CD14-positive monocyte (primary cell): Measurements from ENCODE around the gene HOXA1. TPM values are rescaled to one million over a fixed set of nuclear protein-coding genes. Genes with fewer than 3 reads are reported as not detected.

Experiments used
- DNase-seq, 3 donors: peaks; one replicate each; pipeline ENCODE4 v3.0.0-alpha.2; 2011 to 2022
- H2AFZ ChIP-seq: 2 replicates; pipeline ENCODE4 v1.6.0; 2012; ENCODE audit warnings: mild to moderate bottlenecking, low read depth, low read length, inconsistent platforms; ENCODE audit not compliant: insufficient read depth, poor library complexity, severe bottlenecking
- H3K27ac ChIP-seq, 2 donors: 1 replicate in 1 of 2; 2 replicates in 1 of 2; pipeline ENCODE4 v1.5.1; 2012 to 2013; ENCODE audit warnings: low read length in 2 of 2, control low read depth in 1 of 2, inconsistent platforms in 1 of 2, low read depth in 1 of 2, mild to moderate bottlenecking in 1 of 2
- H3K27me3 ChIP-seq, 2 donors: one replicate each; pipeline versions ENCODE4 v1.6.0 to v1.6.1; 2011 to 2013; ENCODE audit warnings: low read length in 2 of 2; ENCODE audit not compliant: control insufficient read depth in 2 of 2, insufficient read depth in 2 of 2
- H3K36me3 ChIP-seq, 2 donors: replicated peaks in 1 of 2; 1 replicate in 1 of 2; 2 replicates in 1 of 2; pipeline versions ENCODE4 v1.5.1 to v1.6.1; 2012 to 2013; ENCODE audit warnings: low read length in 2 of 2, control low read depth in 1 of 2, inconsistent platforms in 1 of 2, mild to moderate bottlenecking in 1 of 2; ENCODE audit not compliant: insufficient read depth in 2 of 2, control insufficient read depth in 1 of 2
- H3K4me1 ChIP-seq, 2 donors: 1 replicate in 1 of 2; 2 replicates in 1 of 2; pipeline versions ENCODE4 v1.5.1 to v1.6.1; 2012 to 2013; ENCODE audit warnings: low read length in 2 of 2, control low read depth in 1 of 2, inconsistent platforms in 1 of 2, mild to moderate bottlenecking in 1 of 2, moderate library complexity in 1 of 2; ENCODE audit not compliant: insufficient read depth in 2 of 2, control insufficient read depth in 1 of 2
- H3K4me2 ChIP-seq: replicated peaks from 2 replicates; pipeline ENCODE3; 2012; ENCODE audit warnings: low read length, moderate library complexity, mild to moderate bottlenecking; ENCODE audit not compliant: poor library complexity, severe bottlenecking; ENCODE audit errors: extremely low read depth
- H3K4me3 ChIP-seq, 3 experiments: fragments of 200-600 bp in 1 of 3; sonication (generic) in 1 of 3; replicated peaks in 1 of 3; 1 replicate in 2 of 3; 2 replicates in 1 of 3; pipeline ENCODE4 v1.5.1; 2011 to 2013; ENCODE audit warnings: low read length in 3 of 3, mild to moderate bottlenecking in 3 of 3, control low read depth in 2 of 3, low read depth in 2 of 3, inconsistent platforms in 1 of 3, moderate library complexity in 1 of 3
- H3K79me2 ChIP-seq: 2 replicates; pipeline ENCODE4 v1.6.0; 2012; ENCODE audit warnings: mild to moderate bottlenecking, control low read depth, inconsistent platforms, low read length, moderate library complexity; ENCODE audit not compliant: insufficient read depth
- H3K9ac ChIP-seq: 2 replicates; pipeline ENCODE4 v1.6.0; 2017; ENCODE audit warnings: low read length, mild to moderate bottlenecking; ENCODE audit not compliant: insufficient read depth, poor library complexity, severe bottlenecking
- H3K9me3 ChIP-seq, 2 donors: replicated peaks in 1 of 2; 1 replicate in 1 of 2; 2 replicates in 1 of 2; pipeline versions ENCODE4 v1.5.1 to v1.6.1; 2012 to 2013; ENCODE audit warnings: low read length in 2 of 2, control low read depth in 1 of 2; ENCODE audit not compliant: control insufficient read depth in 1 of 2, insufficient read depth in 1 of 2
- H4K20me1 ChIP-seq: 2 replicates; pipeline ENCODE4 v1.6.0; 2012; ENCODE audit warnings: mild to moderate bottlenecking, low read length, control low read depth, moderate library complexity; ENCODE audit not compliant: insufficient read depth
- H3K27ac Mint-ChIP-seq, 7 donors: one replicate each; pipeline ENCODE4 v1.8.0; 2020; ENCODE audit warnings: mild to moderate bottlenecking in 7 of 7, mixed read lengths in 7 of 7, moderate library complexity in 6 of 7, inconsistent platforms in 2 of 7
- H3K27me3 Mint-ChIP-seq, 3 donors: one replicate each; pipeline ENCODE4 v1.8.0; 2021 to 2022; ENCODE audit warnings: low read depth in 3 of 3, mild to moderate bottlenecking in 3 of 3, mixed read lengths in 3 of 3, moderate library complexity in 3 of 3, inconsistent platforms in 1 of 3
- H3K36me3 Mint-ChIP-seq, 2 donors: one replicate each; pipeline ENCODE4 v1.8.0; 2020; ENCODE audit warnings: mixed read lengths in 2 of 2, inconsistent platforms in 1 of 2, mild to moderate bottlenecking in 1 of 2
- H3K4me1 Mint-ChIP-seq: one replicate; pipeline ENCODE4 v1.8.0; 2020; ENCODE audit warnings: mild to moderate bottlenecking, mixed read lengths
- H3K4me3 Mint-ChIP-seq, 2 donors: one replicate each; pipeline ENCODE4 v1.8.0; 2020; ENCODE audit warnings: mild to moderate bottlenecking in 2 of 2, mixed read lengths in 2 of 2, moderate library complexity in 1 of 2
- H3K9me3 Mint-ChIP-seq, 7 donors: one replicate each; pipeline ENCODE4 v1.8.0; 2020 to 2022; ENCODE audit warnings: mixed read lengths in 7 of 7, mild to moderate bottlenecking in 6 of 7, moderate library complexity in 6 of 7, inconsistent platforms in 2 of 7
- WGBS: methylation state at CpG from one replicate; pipeline ENCODE4 v1.1.5; 2013; ENCODE audit warnings: missing lambda C conversion rate; ENCODE audit not compliant: insufficient coverage; 5-methylcytosine and 5-hydroxymethylcytosine counted together
- intact Hi-C, 2 donors: fragments of 100-400 bp; cut with micrococcal nuclease; formaldehyde crosslinking; loops; one replicate each; pipeline versions ENCODE4 v1.15.0 to v1.15.1; 2023
- polyA plus RNA-seq, 3 donors: library from polyadenylated mRNA; depleted of rRNA in 1 of 3; unstranded in 2 of 3; stranded (reverse) in 1 of 3; fragments of 300-500 nt in 2 of 3; fragments of >200 nt in 1 of 3; fragmentation: Illumina TruSeq in 2 of 3; gene quantifications; 1 replicate in 2 of 3; 2 replicates in 1 of 3; pipeline ENCODE4 v1.2.3, GENCODE V29; 2012 to 2021
- TF ChIP-seq, protein P1 (sequence below): fragments of 200-600 bp; IDR thresholded peaks from one replicate; pipeline ENCODE4 v1.8.0; 2022; ENCODE audit warnings: antibody characterized with exemption, mild to moderate bottlenecking

Gene HOXA1
- polyA plus RNA-seq, 3 donors: 0.11 to 0.37 TPM; not detected in 1

DNA sequence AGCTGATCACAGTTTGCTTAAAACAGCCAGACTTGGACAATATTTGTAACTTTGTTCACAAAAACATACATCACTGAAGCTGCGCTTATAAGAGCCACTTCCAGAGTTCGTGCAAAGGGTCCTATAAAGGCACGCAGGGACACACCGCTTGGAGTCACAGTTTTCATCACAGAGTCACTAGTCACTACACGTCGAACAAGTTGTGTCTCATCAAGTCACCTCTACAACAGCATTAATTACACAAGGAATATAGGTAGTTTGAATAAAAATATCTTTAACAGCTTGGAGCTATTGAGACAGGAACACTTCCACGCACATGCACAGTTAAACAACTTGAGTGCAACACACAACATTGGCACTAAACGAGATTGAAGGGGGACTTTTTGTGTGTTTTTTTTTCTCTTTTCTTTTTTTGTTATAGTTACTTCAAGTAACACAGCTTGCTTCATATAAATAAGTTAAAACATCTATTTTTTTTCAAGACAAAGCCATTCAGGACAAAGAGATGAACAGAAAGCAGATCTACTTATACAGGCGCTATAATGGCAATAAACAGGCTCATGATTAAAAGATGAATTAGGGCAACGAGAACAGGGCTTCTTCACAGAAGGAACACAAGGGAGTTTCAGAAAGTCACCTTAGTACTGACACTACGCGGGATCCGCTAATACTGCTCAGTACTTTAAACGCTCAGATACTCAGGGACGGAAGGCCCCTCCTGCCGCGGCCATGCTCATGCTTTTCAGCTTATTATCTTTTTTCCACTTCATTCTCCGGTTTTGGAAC, 45.5 kb upstream of the HOXA1 start:
- Histone ChIP-seq H3K4me1 (peaks cover 6 to 8% of the 10 kb centered on the region in 2 donors), H3K4me2 (no peak overlapping the region), H3K27me3 (peaks cover 14 to 51% of the 10 kb centered on the region in 2 donors), H3K9me3 (peaks cover 6 to 22% of the 10 kb centered on the region in 2 donors), H2AFZ (no peak overlapping the region), H3K9ac (no peak overlapping the region), H3K4me3 (peak overlapping the region in 1 of 3 experiments; percentile 70), H4K20me1 (no peaks in the 10 kb centered on the region), H3K36me3 (no peaks in the 10 kb centered on the region), H3K79me2 (no peaks in the 10 kb centered on the region), H3K27ac (no peak overlapping the region)
- no peak for DNase-seq
- H3K27ac Mint-ChIP-seq: no peak overlapping the region
- peak overlapping the region; percentile 81 to 88 for H3K4me3 Mint-ChIP-seq
- TF ChIP-seq, protein P1, sequence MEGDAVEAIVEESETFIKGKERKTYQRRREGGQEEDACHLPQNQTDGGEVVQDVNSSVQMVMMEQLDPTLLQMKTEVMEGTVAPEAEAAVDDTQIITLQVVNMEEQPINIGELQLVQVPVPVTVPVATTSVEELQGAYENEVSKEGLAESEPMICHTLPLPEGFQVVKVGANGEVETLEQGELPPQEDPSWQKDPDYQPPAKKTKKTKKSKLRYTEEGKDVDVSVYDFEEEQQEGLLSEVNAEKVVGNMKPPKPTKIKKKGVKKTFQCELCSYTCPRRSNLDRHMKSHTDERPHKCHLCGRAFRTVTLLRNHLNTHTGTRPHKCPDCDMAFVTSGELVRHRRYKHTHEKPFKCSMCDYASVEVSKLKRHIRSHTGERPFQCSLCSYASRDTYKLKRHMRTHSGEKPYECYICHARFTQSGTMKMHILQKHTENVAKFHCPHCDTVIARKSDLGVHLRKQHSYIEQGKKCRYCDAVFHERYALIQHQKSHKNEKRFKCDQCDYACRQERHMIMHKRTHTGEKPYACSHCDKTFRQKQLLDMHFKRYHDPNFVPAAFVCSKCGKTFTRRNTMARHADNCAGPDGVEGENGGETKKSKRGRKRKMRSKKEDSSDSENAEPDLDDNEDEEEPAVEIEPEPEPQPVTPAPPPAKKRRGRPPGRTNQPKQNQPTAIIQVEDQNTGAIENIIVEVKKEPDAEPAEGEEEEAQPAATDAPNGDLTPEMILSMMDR: no peak
- peaks cover 31 to 57% (median 41%) of the 10 kb centered on the region in 3 donors for H3K27me3 Mint-ChIP-seq
- peaks cover 13 to 39% (median 26%) of the 10 kb centered on the region in 7 donors for H3K9me3 Mint-ChIP-seq
- H3K4me1 Mint-ChIP-seq: peaks cover 13% of the 10 kb centered on the region
- intact Hi-C loops: loop anchor here in 1 of 2 donors (5.0 kb wide), 1 partner anchor 279 kb away; the partner anchor contains the start of gene SKAP2
- WGBS: 96% methylated on average over 13 of the region's 18 CpGs
- H3K36me3 Mint-ChIP-seq: no peaks in the 10 kb centered on the region

DNA sequence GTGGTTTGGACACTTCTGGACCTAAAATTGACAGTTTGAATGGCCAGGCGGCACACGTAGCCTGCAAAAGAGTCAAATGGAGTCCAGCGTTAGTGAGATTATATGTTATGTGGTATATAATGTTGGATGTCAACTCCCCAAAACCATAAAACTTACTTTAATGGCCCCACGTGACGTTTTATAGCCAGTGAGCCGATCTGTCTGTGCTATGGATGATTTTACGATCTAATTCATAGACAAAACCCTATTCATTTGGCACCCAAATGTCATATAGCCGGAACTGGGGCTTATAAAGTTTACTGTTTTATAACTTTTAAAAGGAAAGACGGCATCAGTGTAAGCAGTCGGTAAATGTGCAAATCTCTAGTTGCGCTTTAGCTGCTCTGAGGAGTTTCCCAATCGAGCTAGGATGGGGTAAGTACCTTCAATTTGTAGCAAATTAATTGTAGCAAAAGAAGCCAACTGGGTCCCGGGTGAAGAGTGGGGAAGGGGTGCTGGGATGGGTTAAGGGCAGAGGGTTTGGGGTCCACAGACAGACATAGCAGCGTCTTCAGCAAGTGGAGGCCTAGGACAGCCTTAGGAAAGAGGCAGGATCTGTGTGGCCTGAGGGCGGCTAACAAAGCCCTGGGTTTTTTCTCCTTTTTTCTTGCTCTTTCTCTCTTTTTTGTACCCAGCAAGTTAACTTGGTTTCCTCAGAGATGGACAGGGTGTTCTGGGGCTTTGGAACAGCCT, 44.5 kb upstream of the HOXA1 start:
- Mint-ChIP-seq H3K36me3 (peaks cover 0 to 2% of the 10 kb centered on the region in 2 donors), H3K4me1 (peaks cover 24% of the 10 kb centered on the region), H3K27me3 (peaks cover 26 to 50% (median 33%) of the 10 kb centered on the region in 3 donors), H3K4me3 (no peak overlapping the region), H3K27ac (no peak overlapping the region), H3K9me3 (peaks cover 6 to 29% (median 19%) of the 10 kb centered on the region in 7 donors)
- Histone ChIP-seq H3K79me2 (no peaks in the 10 kb centered on the region), H3K36me3 (no peaks in the 10 kb centered on the region), H3K9ac (no peak overlapping the region), H3K4me1 (peaks cover 10 to 16% of the 10 kb centered on the region in 2 donors), H3K4me3 (no peak overlapping the region), H3K27me3 (peaks cover 12 to 50% of the 10 kb centered on the region in 2 donors), H3K4me2 (no peak overlapping the region), H2AFZ (no peak overlapping the region), H3K27ac (no peak overlapping the region), H4K20me1 (no peaks in the 10 kb centered on the region), H3K9me3 (peaks cover 4 to 16% of the 10 kb centered on the region in 2 donors)
- intact Hi-C loops: loop anchor here in 1 of 2 donors (5.0 kb wide), 1 partner anchor 278 kb away; the partner anchor contains the start of gene SKAP2
- TF ChIP-seq, protein P1: no peak
- no peak for DNase-seq
- WGBS: 93% methylated on average over 6 of the region's 15 CpGs
